ENCODE data around the gene TUBB3.

The TUBB3 gene

DNA sequence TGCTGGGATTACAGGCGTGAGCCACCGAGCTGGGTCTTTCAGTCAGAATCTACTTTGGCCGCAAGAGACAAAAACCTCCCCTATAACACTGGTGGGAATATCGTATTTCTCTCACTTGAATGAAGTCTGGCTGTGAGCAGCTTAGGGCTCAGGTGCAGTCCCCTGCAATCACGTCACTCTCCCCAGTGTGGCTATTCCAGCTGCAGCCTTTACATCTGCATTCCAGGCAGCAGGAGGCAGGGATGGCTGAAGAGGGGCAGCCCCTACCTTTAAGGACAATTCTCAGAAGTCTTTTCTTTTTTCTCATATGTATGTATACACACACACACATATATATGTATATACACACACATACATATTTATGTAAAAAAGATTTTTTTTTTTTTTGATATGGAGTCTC is 28.4 kb downstream of the TUBB3 start:
- H3K4me3 ChIP-seq (ENCODE audit: low read length) = no peak overlapping the region
- no peaks in the 10 kb centered on the region for H3K9me3 ChIP-seq (ENCODE audit: insufficient read depth, low read depth, low read length)
- H3K9ac ChIP-seq (ENCODE audit: low read depth, low read length) = no peak overlapping the region
- 93% methylated on average over 5 of the region's 5 CpGs for WGBS
- H3K4me1 ChIP-seq (ENCODE audit: insufficient read depth, low read length) = no peaks in the 10 kb centered on the region
- no peaks in the 10 kb centered on the region for H3K36me3 ChIP-seq (ENCODE audit: insufficient read depth, low read length)
- H3K27me3 ChIP-seq (ENCODE audit: insufficient read depth, low read length) = peaks cover 26% of the 10 kb centered on the region
- H3K27ac ChIP-seq (ENCODE audit: low read depth, low read length) = no peak overlapping the region

DNA sequence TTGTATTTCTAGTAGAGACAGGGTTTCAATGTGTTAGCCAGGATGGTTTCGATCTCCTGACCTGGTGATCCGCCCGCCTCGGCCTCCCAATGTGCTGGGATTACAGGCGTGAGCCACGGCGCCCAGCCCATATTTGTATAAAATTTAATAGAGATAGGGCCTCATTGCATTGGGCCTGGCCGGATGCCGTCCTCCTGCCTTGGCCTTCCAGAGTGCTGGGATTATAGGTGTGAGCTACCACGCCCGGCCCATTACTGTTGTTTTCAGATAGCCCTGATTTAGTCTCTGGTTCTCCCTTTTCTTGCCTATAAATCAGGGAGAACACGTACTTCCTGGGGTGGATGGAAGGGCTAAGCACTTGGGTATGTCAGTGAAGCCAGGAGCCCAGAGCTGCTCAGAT is 28.9 kb downstream of the TUBB3 start:
- WGBS = 95% methylated on average over 12 of the region's 12 CpGs
- H3K4me1 ChIP-seq (ENCODE audit: insufficient read depth, low read length) = no peaks in the 10 kb centered on the region
- no peak overlapping the region for H3K27ac ChIP-seq (ENCODE audit: low read depth, low read length)

DNA sequence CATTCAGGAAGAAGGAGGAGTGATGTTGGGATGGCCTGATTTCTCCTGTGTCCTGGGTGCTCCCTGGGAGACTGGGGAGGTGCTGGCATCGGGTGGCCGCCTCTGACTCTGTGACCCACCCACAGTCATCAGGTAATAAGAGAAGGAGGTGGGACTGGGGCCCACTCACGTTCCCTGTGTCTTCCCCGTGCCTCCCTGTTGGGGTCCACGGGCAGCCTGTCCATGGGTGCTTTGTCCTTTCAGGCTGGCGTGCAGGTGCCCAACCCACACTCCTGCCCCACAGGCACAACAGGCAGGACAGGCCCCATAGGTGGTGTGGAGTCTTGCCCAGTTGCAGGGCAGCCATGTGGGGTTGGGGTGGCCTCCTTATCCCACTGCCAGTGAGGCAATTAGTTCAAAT is 29.4 kb downstream of the TUBB3 start:
- no peaks in the 10 kb centered on the region for H3K9me3 ChIP-seq (ENCODE audit: insufficient read depth, low read depth, low read length)
- peaks cover 17% of the 10 kb centered on the region for H3K27me3 ChIP-seq (ENCODE audit: insufficient read depth, low read length)
- H3K4me3 ChIP-seq (ENCODE audit: low read length) = no peak overlapping the region
- no peak overlapping the region for H3K9ac ChIP-seq (ENCODE audit: low read depth, low read length)
- H3K36me3 ChIP-seq (ENCODE audit: insufficient read depth, low read length) = no peaks in the 10 kb centered on the region
- 93% methylated on average over 6 of the region's 6 CpGs for WGBS
- H3K4me1 ChIP-seq (ENCODE audit: insufficient read depth, low read length) = no peaks in the 10 kb centered on the region
- H3K27ac ChIP-seq (ENCODE audit: low read depth, low read length) = no peak overlapping the region

More for the DNA sequence above, 28.9 kb downstream of the TUBB3 start:
- H3K9ac ChIP-seq (ENCODE audit: low read depth, low read length) = no peak overlapping the region
- H3K36me3 ChIP-seq (ENCODE audit: insufficient read depth, low read length) = no peaks in the 10 kb centered on the region
- H3K9me3 ChIP-seq (ENCODE audit: insufficient read depth, low read depth, low read length) = no peaks in the 10 kb centered on the region
- H3K4me3 ChIP-seq (ENCODE audit: low read length) = no peak overlapping the region
- H3K27me3 ChIP-seq (ENCODE audit: insufficient read depth, low read length) = peaks cover 22% of the 10 kb centered on the region

DNA sequence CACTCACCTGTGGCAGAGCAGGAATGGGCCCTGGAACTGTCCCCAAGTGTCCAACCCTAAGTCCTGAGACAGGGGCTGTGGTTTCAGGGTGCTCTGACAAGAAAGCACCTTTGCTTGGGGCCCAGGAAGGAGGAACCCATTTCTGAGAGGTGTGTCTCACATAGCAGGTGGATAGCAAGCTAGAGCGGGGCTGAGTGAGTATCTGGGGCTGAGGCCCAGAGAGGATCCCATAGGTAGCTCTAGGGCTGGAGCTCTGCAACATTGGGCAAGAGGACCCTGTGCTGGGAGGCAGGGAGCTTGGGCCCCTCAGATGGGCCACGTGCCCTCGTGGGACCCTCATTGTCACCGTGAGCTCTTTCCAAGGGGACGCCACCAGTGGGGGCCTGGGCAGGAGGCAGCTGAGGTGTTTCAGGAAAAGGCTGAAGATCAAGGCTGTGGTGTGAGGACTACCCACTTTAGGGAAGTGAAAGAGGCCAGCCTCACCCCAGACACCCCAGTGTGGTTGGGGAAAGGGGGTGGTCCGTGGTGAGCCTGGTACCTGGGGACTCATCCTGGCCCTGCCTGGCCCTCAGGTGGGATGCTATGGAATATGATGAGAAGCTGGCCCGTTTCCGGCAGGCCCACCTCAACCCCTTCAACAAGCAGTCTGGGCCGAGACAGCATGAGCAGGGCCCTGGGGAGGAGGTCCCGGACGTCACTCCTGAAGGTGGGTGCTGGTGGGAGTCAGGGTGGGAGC is 30.7 kb downstream of the TUBB3 start:
- WGBS = 93% methylated on average over 11 of the region's 11 CpGs
- Histone ChIP-seq H3K9me3 (ENCODE audit: insufficient read depth, low read depth, low read length) (no peaks in the 10 kb centered on the region), H3K27me3 (ENCODE audit: insufficient read depth, low read length) (peaks cover 10% of the 10 kb centered on the region), H3K27ac (ENCODE audit: low read depth, low read length) (no peak overlapping the region), H3K36me3 (ENCODE audit: insufficient read depth, low read length) (peaks cover 5% of the 10 kb centered on the region), H3K4me3 (ENCODE audit: low read length) (no peak overlapping the region), H3K9ac (ENCODE audit: low read depth, low read length) (no peak overlapping the region), H3K4me1 (ENCODE audit: insufficient read depth, low read length) (no peaks in the 10 kb centered on the region)

DNA sequence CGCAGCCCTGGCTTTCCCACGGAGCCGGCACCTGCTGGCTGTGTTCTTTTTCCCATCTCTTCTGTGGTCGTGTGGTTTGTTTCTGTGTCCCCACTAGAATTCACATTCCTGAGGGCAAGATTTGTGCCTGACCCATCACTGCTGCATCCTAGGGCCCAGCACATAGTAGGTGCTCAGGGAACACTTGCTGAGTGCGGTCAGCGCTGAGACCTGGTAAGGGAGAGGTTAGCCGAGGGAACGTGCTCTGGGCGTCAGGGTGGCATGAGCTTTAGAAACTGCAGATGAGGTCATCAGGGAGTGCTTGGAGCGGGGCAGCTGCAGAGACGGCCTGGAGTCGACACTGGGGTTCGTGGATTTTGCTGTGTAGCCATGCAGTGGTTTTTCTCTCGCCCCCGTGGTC is 31.3 kb downstream of the TUBB3 start:
- no peaks in the 10 kb centered on the region for H3K4me1 ChIP-seq (ENCODE audit: insufficient read depth, low read length)

DNA sequence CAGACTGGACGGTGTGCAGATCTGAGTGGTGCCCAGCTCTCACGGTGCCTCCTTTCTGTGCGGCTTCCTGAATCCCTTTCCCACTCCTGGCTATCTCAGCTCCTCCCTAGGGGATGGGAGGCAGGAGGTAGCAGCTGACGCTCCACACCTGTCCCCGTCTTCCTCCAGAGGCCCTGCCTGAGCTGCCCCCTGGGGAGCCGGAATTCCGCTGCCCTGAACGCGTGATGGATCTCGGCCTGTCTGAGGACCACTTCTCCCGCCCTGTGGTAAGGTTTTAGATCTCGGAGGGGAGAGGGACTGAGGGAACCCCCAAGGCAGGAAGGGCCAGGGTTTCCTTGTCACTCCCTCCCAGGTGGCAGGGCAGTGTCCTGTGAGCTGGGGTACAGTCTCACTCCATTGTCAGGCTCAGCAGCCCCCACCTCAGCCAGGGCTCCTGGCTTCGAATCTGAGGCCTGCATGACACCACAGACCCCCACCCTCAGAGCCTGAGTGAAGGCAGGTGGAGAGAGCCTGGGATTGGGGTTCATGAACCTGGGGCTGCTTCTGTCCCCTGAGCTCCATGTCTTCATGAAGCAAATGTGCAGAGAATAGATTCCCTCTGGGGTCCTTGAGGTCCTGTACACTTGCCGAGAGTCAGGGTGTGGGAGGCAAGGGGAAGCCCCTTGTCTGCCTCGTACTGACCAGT is 32.0 kb downstream of the TUBB3 start:
- Histone ChIP-seq H3K27me3 (ENCODE audit: insufficient read depth, low read length) (no peaks in the 10 kb centered on the region), H3K4me3 (ENCODE audit: low read length) (no peak overlapping the region), H3K9me3 (ENCODE audit: insufficient read depth, low read depth, low read length) (no peaks in the 10 kb centered on the region), H3K27ac (ENCODE audit: low read depth, low read length) (no peak overlapping the region), H3K36me3 (ENCODE audit: insufficient read depth, low read length) (peaks cover 10% of the 10 kb centered on the region), H3K4me1 (ENCODE audit: insufficient read depth, low read length) (no peaks in the 10 kb centered on the region), H3K9ac (ENCODE audit: low read depth, low read length) (no peak overlapping the region)
- WGBS = 83% methylated on average over 13 of the region's 15 CpGs

More for the DNA sequence above, 31.3 kb downstream of the TUBB3 start:
- peaks cover 6% of the 10 kb centered on the region for H3K27me3 ChIP-seq (ENCODE audit: insufficient read depth, low read length)
- H3K36me3 ChIP-seq (ENCODE audit: insufficient read depth, low read length) = peaks cover 10% of the 10 kb centered on the region
- H3K27ac ChIP-seq (ENCODE audit: low read depth, low read length) = no peak overlapping the region
- no peak overlapping the region for H3K9ac ChIP-seq (ENCODE audit: low read depth, low read length)
- no peaks in the 10 kb centered on the region for H3K9me3 ChIP-seq (ENCODE audit: insufficient read depth, low read depth, low read length)
- H3K4me3 ChIP-seq (ENCODE audit: low read length) = no peak overlapping the region
- 95% methylated on average over 15 of the region's 15 CpGs for WGBS

DNA sequence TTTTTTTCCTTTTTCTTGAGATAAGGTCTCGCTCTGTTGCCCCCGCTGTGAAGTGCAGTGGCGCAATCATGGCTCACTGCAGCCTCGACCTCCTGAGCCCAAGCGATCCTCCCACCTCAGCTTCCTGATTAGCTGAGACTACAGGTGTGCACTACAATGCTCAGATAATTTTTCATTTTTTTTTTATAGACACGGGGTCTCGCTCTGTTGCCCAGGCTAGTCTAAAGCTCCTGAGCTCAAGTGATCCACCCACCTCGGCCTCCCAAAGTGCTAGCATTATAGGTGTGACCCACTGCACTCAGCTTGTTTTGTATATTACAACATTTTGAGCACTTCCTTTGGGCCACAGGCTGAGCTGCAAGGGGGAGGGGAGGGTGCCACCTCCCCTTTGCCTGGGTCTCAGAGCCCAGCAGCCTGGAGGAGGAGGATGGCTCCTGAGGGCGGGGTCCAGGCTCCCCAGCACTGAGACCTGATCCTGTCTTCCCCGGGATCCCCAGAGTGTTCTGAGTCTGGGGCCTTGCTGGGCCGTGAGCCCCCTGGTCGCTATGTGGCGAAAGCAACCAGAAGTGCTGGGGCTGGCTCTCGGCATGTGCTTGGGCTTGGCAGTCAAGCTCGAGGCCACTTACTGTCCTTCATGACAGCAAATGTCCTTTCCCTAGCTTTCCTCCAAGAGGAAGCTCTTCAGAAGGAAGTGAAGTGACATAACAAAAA is 33.5 kb downstream of the TUBB3 start:
- H3K4me3 ChIP-seq (ENCODE audit: low read length) = no peak overlapping the region
- H3K9ac ChIP-seq (ENCODE audit: low read depth, low read length) = no peak overlapping the region
- no peak overlapping the region for H3K27ac ChIP-seq (ENCODE audit: low read depth, low read length)
- 94% methylated on average over 15 of the region's 15 CpGs for WGBS
- H3K36me3 ChIP-seq (ENCODE audit: insufficient read depth, low read length) = peaks cover 20% of the 10 kb centered on the region
- no peaks in the 10 kb centered on the region for H3K27me3 ChIP-seq (ENCODE audit: insufficient read depth, low read length)
- H3K4me1 ChIP-seq (ENCODE audit: insufficient read depth, low read length) = no peaks in the 10 kb centered on the region
- no peaks in the 10 kb centered on the region for H3K9me3 ChIP-seq (ENCODE audit: insufficient read depth, low read depth, low read length)

DNA sequence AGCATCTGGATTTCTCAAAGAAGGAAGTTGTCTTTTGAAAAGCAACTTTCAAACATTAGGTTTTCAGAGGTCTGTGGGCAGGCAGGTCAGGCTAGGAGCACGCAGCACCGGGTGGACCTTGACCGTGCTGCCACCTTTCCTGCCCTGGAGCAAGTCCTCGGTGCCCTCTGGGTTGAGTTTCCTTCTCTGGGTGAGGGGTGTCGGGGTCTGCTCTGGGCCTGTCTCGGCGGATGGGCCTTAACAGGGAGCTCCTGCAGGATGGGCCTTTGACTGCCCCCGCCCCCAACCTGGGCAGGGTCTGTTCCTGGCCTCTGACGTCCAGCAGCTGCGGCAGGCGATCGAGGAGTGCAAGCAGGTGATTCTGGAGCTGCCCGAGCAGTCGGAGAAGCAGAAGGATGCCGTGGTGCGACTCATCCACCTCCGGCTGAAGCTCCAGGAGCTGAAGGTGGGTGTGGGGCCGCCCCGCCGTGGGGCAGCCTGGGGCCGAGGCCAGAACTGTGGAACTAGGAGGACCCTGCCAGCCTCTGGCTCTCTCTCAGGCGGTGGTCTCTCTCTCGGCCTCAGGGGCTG is 34.2 kb downstream of the TUBB3 start:
- WGBS = 96% methylated on average over 23 of the region's 23 CpGs
- no peak overlapping the region for H3K27ac ChIP-seq (ENCODE audit: low read depth, low read length)
- H3K9me3 ChIP-seq (ENCODE audit: insufficient read depth, low read depth, low read length) = no peaks in the 10 kb centered on the region
- no peak overlapping the region for H3K4me3 ChIP-seq (ENCODE audit: low read length)
- no peaks in the 10 kb centered on the region for H3K27me3 ChIP-seq (ENCODE audit: insufficient read depth, low read length)
- no peak overlapping the region for H3K9ac ChIP-seq (ENCODE audit: low read depth, low read length)
- no peaks in the 10 kb centered on the region for H3K4me1 ChIP-seq (ENCODE audit: insufficient read depth, low read length)
- H3K36me3 ChIP-seq (ENCODE audit: insufficient read depth, low read length) = peaks cover 20% of the 10 kb centered on the region

DNA sequence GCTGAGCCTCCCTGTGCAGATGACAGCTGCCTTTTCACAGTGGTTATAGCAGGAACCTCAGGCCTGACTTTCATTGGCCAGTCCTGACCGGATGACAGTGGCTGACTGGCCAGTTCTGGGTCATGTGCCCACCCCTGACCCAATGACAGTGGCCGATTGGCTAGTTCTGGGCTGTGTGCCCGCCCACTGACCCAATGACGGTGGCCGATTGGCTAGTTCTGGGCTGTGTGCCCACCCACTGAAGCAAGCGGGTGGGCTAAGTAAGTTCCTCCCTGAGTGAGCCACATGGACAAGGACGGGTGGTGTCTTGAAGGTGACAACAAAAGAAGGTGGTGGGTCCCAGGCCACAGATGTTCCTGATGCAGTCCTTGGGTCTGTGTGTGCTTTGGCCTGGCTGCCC is 34.9 kb downstream of the TUBB3 start:
- Histone ChIP-seq H3K27me3 (ENCODE audit: insufficient read depth, low read length) (no peaks in the 10 kb centered on the region), H3K4me1 (ENCODE audit: insufficient read depth, low read length) (no peaks in the 10 kb centered on the region), H3K9me3 (ENCODE audit: insufficient read depth, low read depth, low read length) (no peaks in the 10 kb centered on the region), H3K27ac (ENCODE audit: low read depth, low read length) (no peak overlapping the region), H3K4me3 (ENCODE audit: low read length) (no peak overlapping the region), H3K36me3 (ENCODE audit: insufficient read depth, low read length) (peaks cover 20% of the 10 kb centered on the region), H3K9ac (ENCODE audit: low read depth, low read length) (no peak overlapping the region)
- 89% methylated on average over 7 of the region's 7 CpGs for WGBS

DNA sequence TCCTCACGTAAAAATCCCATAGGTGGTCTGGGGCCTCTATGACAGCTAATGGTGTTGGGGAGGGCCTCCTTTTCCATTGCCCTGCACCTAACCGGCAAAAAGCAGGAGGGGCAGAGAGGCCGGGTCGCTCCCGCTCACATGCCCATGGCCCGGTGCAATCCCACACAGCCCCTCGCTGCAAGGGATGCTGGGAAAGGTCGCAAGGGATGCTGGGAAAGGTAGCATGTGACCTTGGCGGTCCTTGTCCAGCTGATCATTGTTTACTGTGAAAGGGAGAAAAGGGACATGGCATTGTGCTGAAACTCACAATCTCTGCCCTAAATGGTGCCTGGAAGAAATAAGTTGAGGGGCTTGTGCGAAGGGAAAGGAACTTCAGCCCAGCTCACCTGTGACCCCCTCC is 35.5 kb downstream of the TUBB3 start:
- WGBS = 95% methylated on average over 10 of the region's 10 CpGs
- peaks cover 24% of the 10 kb centered on the region for H3K36me3 ChIP-seq (ENCODE audit: insufficient read depth, low read length)
- no peak overlapping the region for H3K27ac ChIP-seq (ENCODE audit: low read depth, low read length)
- no peaks in the 10 kb centered on the region for H3K9me3 ChIP-seq (ENCODE audit: insufficient read depth, low read depth, low read length)
- H3K4me3 ChIP-seq (ENCODE audit: low read length) = no peak overlapping the region
- H3K9ac ChIP-seq (ENCODE audit: low read depth, low read length) = no peak overlapping the region
- H3K27me3 ChIP-seq (ENCODE audit: insufficient read depth, low read length) = no peaks in the 10 kb centered on the region
- no peaks in the 10 kb centered on the region for H3K4me1 ChIP-seq (ENCODE audit: insufficient read depth, low read length)

DNA sequence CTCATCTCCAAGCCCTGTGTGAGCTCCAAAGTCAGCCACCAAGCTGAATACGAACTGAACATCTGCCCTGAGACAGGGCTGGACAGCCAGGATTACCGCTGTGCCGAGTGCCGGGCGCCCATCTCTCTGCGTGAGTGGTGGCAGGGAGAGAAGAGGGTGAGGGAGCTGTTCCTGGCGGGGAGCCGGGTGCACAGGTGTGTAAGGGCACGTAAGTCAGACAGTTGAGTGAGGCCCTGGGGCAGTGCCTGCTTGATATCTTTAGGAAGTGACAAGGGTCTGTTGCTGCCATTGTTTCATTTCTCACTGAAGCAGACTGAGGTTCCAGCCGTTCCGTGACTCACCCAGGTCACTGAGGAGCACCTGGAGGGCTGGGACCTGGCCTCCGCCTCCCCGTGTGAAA is 37.8 kb downstream of the TUBB3 start:
- Histone ChIP-seq H3K27me3 (ENCODE audit: insufficient read depth, low read length) (no peaks in the 10 kb centered on the region), H3K27ac (ENCODE audit: low read depth, low read length) (no peak overlapping the region), H3K9ac (ENCODE audit: low read depth, low read length) (no peak overlapping the region), H3K9me3 (ENCODE audit: insufficient read depth, low read depth, low read length) (no peaks in the 10 kb centered on the region), H3K4me1 (ENCODE audit: insufficient read depth, low read length) (no peaks in the 10 kb centered on the region), H3K4me3 (ENCODE audit: low read length) (no peak overlapping the region), H3K36me3 (ENCODE audit: insufficient read depth, low read length) (peaks cover 25% of the 10 kb centered on the region)
- WGBS = 94% methylated on average over 13 of the region's 13 CpGs
